Prostate gland (tissue), 2 donors: ENCODE measurements around the gene SLC16A12.

ENCODE experiments used
- POLR2A ChIP-seq: fragments of 450-650 bp; IDR thresholded peaks from one replicate; pipeline ENCODE4 v1.6.1; 2016; ENCODE audit warnings: antibody characterized with exemption, mild to moderate bottlenecking
- TF ChIP-seq, protein P1 (sequence below), 4 experiments: fragments of 200-600 bp in 2 of 4; fragments of 450-650 bp in 2 of 4; sonication (generic) in 2 of 4; IDR thresholded peaks; 1 replicate in 3 of 4; 2 replicates in 1 of 4; pipeline ENCODE4 v1.5.1; 2016 to 2019; ENCODE audit warnings: antibody characterized with exemption in 4 of 4, mild to moderate bottlenecking in 2 of 4, moderate library complexity in 2 of 4

- no peak for TF ChIP-seq POLR2A
- TF ChIP-seq, protein P1, sequence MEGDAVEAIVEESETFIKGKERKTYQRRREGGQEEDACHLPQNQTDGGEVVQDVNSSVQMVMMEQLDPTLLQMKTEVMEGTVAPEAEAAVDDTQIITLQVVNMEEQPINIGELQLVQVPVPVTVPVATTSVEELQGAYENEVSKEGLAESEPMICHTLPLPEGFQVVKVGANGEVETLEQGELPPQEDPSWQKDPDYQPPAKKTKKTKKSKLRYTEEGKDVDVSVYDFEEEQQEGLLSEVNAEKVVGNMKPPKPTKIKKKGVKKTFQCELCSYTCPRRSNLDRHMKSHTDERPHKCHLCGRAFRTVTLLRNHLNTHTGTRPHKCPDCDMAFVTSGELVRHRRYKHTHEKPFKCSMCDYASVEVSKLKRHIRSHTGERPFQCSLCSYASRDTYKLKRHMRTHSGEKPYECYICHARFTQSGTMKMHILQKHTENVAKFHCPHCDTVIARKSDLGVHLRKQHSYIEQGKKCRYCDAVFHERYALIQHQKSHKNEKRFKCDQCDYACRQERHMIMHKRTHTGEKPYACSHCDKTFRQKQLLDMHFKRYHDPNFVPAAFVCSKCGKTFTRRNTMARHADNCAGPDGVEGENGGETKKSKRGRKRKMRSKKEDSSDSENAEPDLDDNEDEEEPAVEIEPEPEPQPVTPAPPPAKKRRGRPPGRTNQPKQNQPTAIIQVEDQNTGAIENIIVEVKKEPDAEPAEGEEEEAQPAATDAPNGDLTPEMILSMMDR (IDR thresholded peaks at IDR 0.05), result no peak
Observed at GRCh38 chr10:89518108-89518507, 17.3 kb downstream of the SLC16A12 start.
